GM21423 (cell line): ENCODE results near the gene IPO11.
"Not testable (repeated sequence)": the region's sequence is repeated elsewhere in the genome, so short reads cannot be mapped to it uniquely, and the experiment has no call there.

Source experiments
- ATAC-seq: cut with Tn5 transposase; IDR thresholded peaks from one replicate; pipeline ENCODE4 v1.9.1; 2021; ENCODE audit warnings: mild to moderate bottlenecking, moderate library complexity; ENCODE audit not compliant: unreplicated experiment

Gene IPO11

DNA sequence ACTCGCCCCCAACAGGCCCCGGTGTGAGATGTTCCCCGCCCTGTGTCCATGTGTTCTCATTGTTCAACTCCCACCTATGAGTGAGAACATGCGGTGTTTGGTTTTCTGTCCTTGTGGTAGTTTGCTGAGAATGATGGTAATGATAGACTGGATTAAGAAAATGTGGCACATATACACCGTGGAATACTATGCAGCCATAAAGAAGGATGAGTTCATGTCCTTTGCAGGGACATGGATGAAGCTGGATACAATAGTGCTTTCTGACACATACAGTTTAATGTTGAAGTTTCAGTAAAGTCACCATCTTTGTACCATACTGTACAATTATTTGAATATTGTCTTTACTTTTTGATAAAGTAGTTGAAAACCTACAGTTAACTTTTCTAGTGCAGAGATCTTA, 96.2 kb downstream of the IPO11 start:
- not testable (repeated sequence) for ATAC-seq

DNA sequence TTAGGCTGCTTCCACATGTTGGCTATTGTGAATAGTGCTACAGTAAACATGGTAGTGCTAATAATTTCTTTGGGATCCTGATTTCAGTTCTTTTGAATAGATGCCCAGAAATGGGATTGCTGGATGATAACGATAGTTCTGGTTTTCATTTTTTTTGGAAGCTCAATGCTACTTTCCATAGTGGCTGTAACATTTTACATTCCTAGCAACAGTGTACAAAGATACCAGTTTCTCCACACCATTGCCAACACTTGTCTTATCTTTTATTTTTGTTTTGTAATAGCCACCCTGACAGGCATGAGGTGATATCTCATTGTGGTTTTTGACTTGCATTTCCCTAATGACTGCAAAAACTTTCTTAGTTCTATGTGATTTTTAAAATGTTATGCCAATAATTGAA, 97.2 kb downstream of the IPO11 start:
- no peak for ATAC-seq

DNA sequence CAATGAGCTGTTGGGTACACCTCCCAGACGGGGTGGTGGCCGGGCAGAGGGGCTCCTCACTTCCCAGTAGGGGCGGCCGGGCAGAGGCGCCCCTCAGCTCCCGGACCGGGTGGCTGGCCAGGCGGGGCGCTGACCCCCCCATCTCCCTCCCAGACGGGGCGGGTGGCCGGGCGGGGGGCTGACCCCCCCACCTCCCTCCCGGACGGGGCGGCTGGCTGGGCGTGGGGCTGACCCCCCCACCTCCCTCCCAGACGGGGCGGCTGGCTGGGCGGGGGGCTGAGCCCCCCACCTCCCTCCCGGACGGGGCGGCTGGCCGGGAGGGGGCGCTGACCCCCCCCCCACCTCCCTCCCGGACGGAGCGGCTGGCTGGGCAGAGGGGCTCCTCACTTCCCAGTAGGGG, 100.5 kb downstream of the IPO11 start:
- not testable (repeated sequence) for ATAC-seq

DNA sequence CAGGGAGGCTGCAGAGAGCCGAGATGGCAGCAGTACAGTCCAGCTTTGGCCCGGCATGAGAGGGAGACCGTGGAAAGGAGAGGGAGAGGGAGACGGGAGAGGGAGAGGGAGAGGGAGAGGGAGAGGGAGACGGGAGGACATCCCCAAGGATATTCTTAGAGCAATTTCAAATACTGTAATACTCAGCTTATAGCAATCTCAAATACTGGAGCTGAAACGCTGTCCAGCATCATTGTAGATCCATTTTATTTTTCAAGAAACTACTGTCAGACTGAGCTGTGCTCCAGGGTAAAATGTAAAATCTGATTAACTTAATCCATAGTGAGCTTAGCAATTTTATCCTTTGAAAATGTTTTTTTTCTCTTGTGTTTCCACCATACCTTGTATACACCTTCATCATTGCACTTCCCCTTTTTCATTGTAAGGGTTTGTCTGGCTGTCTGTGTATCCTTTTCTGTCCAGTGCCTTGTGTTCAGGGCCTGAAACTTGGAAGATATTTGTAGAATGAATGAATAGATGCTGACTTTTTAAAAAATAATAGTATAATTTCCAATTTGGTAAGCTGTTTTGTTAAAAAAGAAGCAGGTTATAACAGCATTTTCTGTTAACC, 102.1 kb downstream of the IPO11 start:
- ATAC-seq = no peak

DNA sequence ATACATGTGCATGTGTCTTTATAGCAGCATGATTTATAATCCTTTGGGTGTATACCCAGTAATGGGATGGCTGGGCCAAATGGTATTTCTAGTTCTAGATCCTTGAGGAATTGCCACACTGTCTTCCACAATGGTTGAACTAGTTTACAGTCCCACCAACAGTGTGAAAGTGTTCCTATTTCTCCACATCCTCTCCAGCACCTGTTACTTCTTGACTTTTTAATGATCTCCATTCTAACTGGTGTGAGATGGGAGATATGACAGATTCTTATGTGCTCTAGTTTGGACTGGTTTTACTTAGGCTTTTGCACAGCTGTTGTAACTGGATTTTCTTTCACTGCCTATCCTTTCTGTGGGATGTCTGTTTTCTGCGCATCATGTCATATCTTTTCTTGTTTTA, 108.2 kb downstream of the IPO11 start:
- not testable (repeated sequence) for ATAC-seq

DNA sequence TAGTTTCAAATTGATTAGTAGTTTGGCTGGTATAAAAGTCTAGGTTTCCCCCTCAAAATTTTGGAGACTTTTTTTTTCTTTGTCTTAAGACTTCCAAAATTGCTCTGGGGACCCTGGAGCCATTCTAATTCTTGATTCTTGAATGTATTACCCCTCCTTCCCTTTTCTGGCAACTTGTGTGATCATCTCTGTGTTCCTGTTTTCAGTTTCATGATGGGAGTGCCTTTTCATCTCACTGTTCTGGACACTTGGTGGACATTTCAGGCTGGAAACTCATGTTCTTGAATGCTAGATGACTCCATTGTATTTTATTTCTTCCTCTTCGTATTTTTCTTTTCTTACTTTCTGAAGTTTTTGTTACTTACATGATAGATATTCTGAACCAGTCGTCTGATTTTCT, 108.8 kb downstream of the IPO11 start:
- peak; percentile 48 for ATAC-seq

DNA sequence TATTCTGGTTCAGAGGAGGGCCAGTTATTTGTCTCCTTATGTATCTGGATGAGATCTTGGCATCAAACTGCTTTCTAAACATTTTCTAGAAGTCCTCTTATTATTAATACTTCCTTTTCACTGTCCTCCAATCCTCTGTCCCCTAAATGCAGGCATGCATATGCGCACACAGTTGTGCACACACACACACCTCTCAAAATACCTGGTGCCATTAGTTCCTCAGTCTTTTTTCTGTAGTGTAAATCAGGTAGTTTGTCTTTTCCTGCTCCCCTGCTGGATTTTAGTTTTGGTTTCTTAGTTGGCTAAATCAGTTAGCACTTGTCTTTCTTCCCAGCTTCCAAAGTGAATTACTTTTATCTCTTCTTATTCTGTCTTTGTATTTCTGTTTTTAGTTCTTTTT, 110.2 kb downstream of the IPO11 start:
- no peak for ATAC-seq

DNA sequence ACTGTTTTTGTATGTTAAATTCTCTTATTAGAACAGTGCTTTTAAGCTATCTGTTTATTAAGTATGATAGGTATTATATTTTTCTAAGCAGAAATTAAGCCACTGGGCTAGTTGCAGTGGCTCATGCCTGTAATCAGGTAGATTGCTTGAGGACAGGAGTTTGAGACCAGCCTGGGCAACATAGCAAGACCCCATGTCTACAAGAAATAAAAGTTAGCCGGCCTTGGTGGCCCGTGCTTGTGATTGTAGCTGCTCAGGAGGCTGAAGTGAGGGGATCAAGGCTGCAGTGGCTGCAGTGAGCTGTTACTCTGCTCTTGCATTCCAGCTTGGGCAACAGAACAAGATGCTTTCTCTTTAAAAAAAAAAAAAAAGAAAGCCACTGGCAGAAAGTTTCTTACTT, 121.0 kb downstream of the IPO11 start:
- no peak for ATAC-seq

DNA sequence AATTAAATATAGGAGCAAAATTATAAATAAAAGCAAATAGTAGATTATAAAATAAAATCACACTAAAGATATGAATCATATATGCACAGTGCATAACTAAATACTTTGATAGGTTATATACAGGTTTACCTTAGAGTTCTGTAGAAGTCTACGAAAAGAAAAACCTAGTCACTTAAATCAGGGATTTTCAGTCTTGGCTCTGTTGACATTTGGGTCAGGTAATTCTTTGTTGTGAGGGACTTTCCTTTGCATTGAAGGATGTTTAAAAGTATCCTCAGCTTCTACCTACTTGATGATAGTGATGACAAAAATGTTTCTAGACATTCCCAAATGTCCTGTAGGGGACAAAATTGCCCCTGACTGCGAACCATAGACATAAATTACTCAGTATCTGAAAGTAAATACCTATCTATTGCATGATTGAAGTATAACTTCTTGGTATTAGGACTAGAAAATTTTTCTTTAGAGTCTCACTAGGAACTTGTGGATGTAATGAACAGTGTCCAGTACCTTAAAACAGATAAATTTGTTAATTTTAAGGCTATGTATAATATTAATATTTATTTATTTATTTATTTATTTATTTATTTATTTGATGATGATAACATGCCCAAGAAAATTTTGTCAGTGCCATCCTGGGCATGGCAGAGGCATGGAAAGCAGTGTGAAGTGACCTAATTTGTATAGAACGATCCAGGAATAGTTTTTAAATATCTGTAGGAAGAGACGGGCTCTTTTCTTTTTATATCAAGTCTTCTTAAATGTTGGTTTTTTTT, 122.1 kb downstream of the IPO11 start:
- ATAC-seq = no peak

DNA sequence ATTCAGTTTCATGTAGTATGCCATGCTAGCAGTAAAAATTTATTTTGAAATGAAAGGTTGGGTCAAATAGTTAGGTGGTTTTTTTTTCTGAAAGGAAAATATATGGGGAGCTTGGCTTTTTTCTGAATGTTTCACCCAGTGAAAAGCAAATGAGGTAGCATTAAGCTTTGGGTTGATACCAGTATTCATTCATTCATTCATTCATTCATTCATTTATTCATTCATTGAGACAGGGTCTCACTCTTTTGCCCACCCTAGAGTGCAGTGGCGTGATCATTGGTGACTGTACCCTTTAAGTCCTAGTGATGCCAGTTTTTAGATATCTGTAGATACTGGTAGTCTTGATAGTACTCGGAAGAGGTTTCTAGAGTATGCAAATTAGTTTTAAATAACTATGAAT, 123.7 kb downstream of the IPO11 start:
- ATAC-seq = no peak

DNA sequence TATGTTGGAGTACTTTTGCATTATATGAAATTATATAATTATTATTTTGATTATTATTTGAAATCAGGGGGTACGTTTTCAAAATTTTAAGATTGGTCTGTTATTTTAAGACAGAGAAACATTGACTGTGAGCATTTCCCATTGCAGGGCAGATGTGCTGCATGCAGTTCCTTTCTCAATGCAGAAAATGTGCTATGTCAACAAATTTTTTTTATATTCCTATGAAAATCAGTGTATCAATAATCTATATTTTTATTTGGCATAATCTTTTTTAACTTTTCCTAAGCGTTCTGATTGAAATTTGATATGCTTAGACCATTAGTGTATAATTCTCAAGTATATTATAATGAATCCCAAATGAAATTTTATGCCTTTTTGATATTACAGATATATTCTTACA, 124.2 kb downstream of the IPO11 start:
- no peak for ATAC-seq

DNA sequence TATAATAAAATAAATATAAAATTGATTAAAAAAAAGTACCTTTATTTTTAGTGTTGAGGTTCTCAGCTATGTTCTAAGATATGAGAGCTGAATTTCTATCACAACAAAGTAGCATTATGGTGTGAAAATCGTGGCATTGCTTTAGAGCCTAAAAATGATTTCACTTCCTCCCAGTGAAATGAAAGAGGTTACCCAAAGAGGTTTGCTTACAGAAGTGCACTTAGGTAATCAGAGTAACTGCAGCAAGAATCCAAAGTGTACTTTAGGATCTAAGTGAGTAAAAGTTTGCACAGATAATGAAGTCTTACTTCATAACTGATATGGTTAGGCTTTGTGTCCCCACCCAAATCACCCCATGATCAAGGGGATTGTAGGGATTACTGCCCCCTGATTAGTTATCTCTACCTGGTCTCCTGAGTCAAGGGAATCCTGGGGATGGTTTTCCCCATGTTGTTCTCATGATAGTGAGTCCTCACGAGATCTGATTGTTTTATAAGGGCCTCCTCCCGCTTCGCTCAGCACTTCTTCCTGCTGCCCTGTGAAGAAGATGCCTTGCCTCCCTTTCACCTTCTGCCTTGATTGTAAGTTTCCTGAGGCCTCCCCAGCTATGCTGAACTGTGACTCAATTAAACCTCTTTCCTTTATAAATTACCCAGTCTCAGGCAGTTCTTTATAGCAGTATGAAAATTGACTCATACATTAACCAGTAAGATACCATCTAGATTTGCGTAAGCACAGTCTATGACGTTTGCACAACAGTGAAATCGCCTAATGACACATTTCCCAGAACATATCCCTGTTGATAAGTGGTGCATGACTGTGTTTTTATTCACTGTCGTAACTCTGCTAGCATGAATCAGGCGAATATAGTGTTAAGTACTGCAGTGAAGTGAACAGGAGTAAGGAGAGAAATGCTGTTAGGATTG, 125.7 kb downstream of the IPO11 start:
- peak; percentile 64 for ATAC-seq

DNA sequence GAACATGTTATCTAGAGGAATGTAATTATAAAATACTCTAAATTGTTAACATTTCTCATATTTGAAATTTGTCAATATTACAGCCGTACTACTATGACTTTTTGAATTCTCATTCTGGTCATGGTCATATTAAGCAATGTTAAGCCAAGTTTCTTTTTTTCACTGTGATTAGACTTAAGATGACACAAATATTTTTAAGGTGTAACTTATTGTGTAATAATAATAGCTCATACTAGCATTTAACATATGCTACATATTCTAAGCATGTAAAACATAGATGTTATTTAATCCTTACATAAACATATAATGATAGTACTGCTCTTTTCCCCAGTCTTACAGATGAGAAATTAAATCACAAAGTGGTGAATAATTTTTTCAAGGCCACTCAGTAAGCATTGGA, 130.2 kb downstream of the IPO11 start:
- no peak for ATAC-seq

DNA sequence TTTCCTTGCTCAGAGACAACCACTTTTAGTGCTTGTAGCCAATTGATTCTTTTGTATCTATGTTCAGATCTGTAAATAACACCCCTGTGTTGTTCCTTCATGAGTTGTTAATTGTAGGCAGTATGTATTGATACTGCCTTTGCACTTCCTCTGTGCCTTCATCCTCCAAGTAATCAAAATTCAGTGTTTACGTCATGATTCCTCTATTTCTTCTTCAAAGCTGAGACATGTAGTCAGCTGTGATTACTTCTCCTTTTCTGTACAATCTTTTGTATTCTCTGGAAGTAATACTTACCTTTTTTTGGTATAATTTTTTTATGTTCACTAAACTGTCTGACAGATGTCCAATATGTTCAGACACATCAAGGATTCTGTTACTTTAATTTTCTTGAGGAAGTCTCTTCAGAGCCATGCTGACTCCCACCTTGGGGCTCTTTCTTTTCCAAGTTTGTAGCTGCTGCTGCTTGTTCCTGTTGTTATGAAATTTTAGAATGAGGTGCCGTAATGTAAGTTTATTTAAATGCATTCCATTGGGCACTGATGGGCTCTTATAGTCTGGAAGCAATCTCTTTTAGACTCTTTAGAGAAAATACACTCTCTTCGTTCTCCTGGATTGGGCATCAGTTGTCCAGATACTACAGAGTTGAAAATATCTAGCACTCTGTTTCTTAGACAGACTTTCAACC, 135.5 kb downstream of the IPO11 start:
- no peak for ATAC-seq

DNA sequence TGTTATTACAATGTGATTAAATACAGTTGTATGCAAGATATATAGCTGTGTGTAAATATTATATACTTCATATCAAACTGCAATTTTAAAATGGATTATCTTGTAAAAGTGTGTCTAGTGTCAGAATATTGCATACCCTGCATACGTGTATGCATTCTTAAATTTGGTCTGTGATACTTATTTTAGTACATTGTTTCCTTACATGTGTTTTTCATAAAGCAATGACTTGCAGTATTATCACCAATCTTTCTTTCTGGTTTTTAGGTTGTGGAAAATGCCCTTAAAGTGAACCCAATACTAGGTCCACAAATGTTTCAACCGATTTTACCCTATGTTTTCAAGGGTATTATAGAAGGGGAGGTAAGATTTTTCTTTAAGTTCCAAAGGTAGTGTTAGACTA, 137.5 kb downstream of the IPO11 start:
- ATAC-seq = no peak

DNA sequence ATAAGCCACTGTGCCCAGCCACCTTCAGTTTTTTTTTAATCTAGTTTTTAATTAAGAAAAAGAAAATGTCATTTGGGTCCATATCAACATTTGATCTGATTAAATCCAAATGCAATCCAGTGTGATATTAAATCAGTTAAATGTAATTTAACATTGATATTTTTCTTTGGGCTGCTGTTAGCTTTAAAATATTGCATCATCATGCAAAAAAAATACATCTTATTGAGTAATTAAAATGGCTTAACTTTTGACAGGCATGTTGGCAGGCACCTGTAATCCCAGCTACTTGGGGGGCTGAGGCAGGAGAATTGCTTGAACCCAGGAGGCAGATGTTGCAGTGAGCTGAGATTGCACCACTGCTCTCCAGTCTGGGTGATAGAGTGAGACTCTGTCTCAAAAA, 143.4 kb downstream of the IPO11 start:
- no peak for ATAC-seq

DNA sequence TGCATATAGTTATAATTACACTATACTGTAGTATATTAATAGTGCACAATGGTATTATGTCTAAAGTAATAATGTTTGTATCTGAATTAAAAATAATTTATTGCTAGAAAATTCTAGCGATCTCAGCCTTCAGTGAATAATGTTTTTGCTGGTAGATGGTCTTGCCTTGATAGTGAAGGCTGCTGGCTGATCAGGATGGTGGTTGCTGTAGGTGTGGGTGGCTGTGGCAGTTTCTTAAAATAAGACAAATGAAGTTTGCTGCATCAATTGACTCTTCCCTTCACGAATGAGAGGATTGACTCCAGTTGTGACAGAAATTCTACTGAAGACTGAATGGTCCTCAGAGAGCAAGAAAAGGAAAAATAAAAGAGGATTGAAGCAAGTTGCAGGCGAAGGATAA, 146.4 kb downstream of the IPO11 start:
- ATAC-seq = no peak

DNA sequence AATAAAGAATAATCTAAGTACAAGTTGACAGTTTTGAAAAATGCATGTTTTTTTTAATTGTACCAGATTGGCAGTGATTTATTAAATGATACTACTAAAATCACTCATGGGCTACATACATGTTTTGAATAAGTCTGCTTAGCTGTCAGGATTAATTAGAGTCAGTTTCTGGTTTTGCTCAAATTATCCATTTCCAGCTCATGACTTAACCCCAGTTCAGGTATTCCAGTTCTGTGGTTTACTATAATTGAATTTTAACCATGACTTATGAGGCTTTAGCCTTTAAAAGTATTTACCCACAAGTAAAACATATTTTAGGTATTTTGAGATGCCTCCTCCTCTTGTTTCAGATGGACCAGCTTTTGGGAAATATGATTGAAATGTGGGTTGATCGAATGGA, 148.2 kb downstream of the IPO11 start:
- no peak for ATAC-seq

DNA sequence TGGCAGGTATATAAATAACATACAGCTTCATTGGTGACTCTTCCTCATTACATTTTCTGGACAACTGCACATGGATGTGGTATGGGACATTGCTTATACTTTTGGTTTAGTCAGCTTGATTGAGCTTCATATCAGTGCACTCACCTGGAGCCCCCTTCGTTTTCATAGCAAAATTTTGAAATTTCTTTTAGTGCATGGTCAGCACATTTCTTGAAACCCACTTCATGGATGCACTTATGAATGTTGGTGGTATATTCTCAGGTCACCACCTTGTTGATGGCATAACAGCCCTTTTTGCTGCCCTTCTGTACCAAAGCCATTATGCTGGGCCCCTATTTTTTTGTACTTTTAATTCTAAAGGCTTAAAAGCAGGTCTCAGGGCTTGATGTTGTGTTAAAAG, 149.3 kb downstream of the IPO11 start:
- ATAC-seq = no peak

DNA sequence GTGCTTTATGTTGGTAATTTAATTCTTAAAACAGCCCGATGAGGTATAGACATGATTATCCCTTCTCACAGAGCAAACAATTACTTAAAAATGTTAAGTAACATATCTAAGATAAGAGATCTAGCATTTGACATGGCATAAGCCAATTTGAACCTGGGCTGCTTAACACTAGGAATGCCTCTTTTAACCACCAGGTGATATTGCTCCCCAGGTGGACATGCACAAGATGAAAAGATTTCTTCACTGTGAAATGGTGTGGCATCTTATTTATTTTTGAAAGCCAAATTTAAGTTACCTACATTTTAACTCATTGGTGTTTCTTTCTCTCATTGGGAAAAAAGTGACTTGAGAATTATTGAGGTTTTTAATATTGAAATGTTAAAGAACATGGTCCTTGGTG, 150.3 kb downstream of the IPO11 start:
- ATAC-seq = no peak

DNA sequence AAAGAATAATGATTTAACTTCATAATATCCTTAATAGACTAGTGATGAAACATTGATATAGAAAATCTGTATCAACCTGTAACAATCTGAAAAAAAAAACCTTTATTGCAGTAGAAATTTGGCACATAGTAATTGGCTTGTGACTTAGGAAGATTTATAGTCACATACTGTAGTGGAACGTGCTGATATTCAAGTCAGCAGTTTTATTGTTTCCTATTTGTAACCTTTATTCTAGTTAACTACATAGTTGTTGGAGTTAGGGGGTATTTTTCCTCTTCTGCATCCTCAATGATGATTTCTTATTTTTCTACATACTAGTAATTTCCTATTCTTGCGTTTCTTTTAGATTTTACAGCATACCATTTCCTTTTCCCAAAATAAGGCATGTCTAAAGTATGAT, 151.5 kb downstream of the IPO11 start:
- ATAC-seq = no peak
